Measurements from ENCODE around the gene CCDC6.

CCDC6 gene

GRCh38 chr10:59891936-59892335 lies 14.4 kb downstream of the CCDC6 start:
- Histone ChIP-seq H3K4me2 (ENCODE audit: low read length) (peak overlapping the region; percentile 15; the same call in 1 of the 2 replicates), H3K4me3 (ENCODE audit: low read depth, low read length, poor library complexity, severe bottlenecking) (no peak overlapping the region), H3K9me2 (ENCODE audit: low read depth, low read length) (no peaks in the 10 kb centered on the region), H3K27ac (ENCODE audit: low read depth, low read length, poor library complexity, severe bottlenecking) (peak overlapping the region; percentile 25), H3K27me3 (ENCODE audit: insufficient read depth, low read length) (no peaks in the 10 kb centered on the region), H3F3A (ENCODE audit: insufficient read depth, low read length) (no peaks in the 10 kb centered on the region), H3K36me3 (ENCODE audit: insufficient read depth, low read length) (peaks cover 34% of the 10 kb centered on the region), H4K20me1 (ENCODE audit: insufficient read depth, low read length) (no peaks in the 10 kb centered on the region), H3K4me1 (ENCODE audit: insufficient read depth, low read length, severe bottlenecking) (peaks cover 80% of the 10 kb centered on the region), H3K79me2 (ENCODE audit: insufficient read depth, low read length) (peaks cover 90% of the 10 kb centered on the region), H2AFZ (ENCODE audit: low read length) (no peak overlapping the region), H3K9me3 (ENCODE audit: low read length) (no peaks in the 10 kb centered on the region), H3K9ac (ENCODE audit: low read length) (no peak overlapping the region)
- no peak for TF ChIP-seq CTCF (IDR thresholded peaks at IDR 0.05; ENCODE audit: low read length)
- no peak for TF ChIP-seq EZH2 (IDR thresholded peaks at IDR 0.05; ENCODE audit: borderline replicate concordance, low read length)

GRCh38 chr10:59891349-59891748 lies 15.0 kb downstream of the CCDC6 start:
- Histone ChIP-seq H3K4me1 (ENCODE audit: insufficient read depth, low read length, severe bottlenecking) (peaks cover 80% of the 10 kb centered on the region), H3K4me3 (ENCODE audit: low read depth, low read length, poor library complexity, severe bottlenecking) (no peak overlapping the region), H3K27ac (ENCODE audit: low read depth, low read length, poor library complexity, severe bottlenecking) (peak overlapping the region; percentile 25), H2AFZ (ENCODE audit: low read length) (no peak overlapping the region), H3K27me3 (ENCODE audit: insufficient read depth, low read length) (no peaks in the 10 kb centered on the region), H3K9me2 (ENCODE audit: low read depth, low read length) (no peaks in the 10 kb centered on the region), H3K79me2 (ENCODE audit: insufficient read depth, low read length) (peaks cover 88% of the 10 kb centered on the region), H4K20me1 (ENCODE audit: insufficient read depth, low read length) (no peaks in the 10 kb centered on the region), H3K9ac (ENCODE audit: low read length) (no peak overlapping the region), H3K9me3 (ENCODE audit: low read length) (no peaks in the 10 kb centered on the region), H3K4me2 (ENCODE audit: low read length) (peak overlapping the region; percentile 15; the same call in 1 of the 2 replicates), H3F3A (ENCODE audit: insufficient read depth, low read length) (no peaks in the 10 kb centered on the region), H3K36me3 (ENCODE audit: insufficient read depth, low read length) (peaks cover 34% of the 10 kb centered on the region)
- TF ChIP-seq EZH2 (IDR thresholded peaks at IDR 0.05; ENCODE audit: borderline replicate concordance, low read length) (no peak), CTCF (IDR thresholded peaks at IDR 0.05; ENCODE audit: low read length) (no peak)

GRCh38 chr10:59888781-59889435 lies 17.4 kb downstream of the CCDC6 start:
- peaks cover 85% of the 10 kb centered on the region for H3K4me1 ChIP-seq (ENCODE audit: insufficient read depth, low read length, severe bottlenecking)

More at GRCh38 chr10:59888781-59889435, 17.4 kb downstream of the CCDC6 start:
- Histone ChIP-seq H3F3A (ENCODE audit: insufficient read depth, low read length) (no peaks in the 10 kb centered on the region), H3K9ac (ENCODE audit: low read length) (no peak overlapping the region; the same call in 1 of the 2 replicates), H4K20me1 (ENCODE audit: insufficient read depth, low read length) (no peaks in the 10 kb centered on the region), H2AFZ (ENCODE audit: low read length) (no peak overlapping the region), H3K9me2 (ENCODE audit: low read depth, low read length) (no peaks in the 10 kb centered on the region), H3K9me3 (ENCODE audit: low read length) (no peaks in the 10 kb centered on the region), H3K4me2 (ENCODE audit: low read length) (no peak overlapping the region), H3K27ac (ENCODE audit: low read depth, low read length, poor library complexity, severe bottlenecking) (peak overlapping the region; percentile 62), H3K4me3 (ENCODE audit: low read depth, low read length, poor library complexity, severe bottlenecking) (no peak overlapping the region), H3K79me2 (ENCODE audit: insufficient read depth, low read length) (peaks cover 74% of the 10 kb centered on the region), H3K27me3 (ENCODE audit: insufficient read depth, low read length) (no peaks in the 10 kb centered on the region), H3K36me3 (ENCODE audit: insufficient read depth, low read length) (peaks cover 33% of the 10 kb centered on the region)
- TF ChIP-seq CTCF (IDR thresholded peaks at IDR 0.05; ENCODE audit: low read length) = no peak
- TF ChIP-seq EZH2 (IDR thresholded peaks at IDR 0.05; ENCODE audit: borderline replicate concordance, low read length) = no peak

Data from OCI-LY1 (cell line).